Measurements from ENCODE around the gene VTCN1. TPM values are rescaled to one million over a fixed set of nuclear protein-coding genes. Genes with fewer than 3 reads are reported as not detected.
"Not testable (repeated sequence)": the region's sequence is repeated elsewhere in the genome, so short reads cannot be mapped to it uniquely, and the experiment has no call there.

Gene VTCN1
- total RNA-seq: 0.77 TPM
- long read RNA-seq, partial matches to known transcripts: 0 of 2 reads
- long read RNA-seq, other reads (novel, unspliced or antisense): 0 of 2 reads

GRCh38 chr1:117210831-117211261, at the start of gene VTCN1:
Gene VTCN1, minus strand, starts transcription at chr1:117210927. Its CDS starts 72 bp downstream, at chr1:117210855.
- H3K36me3 ChIP-seq: no peaks in the 10 kb centered on the region
- ATAC-seq: peak; percentile 78 to 91
- H3K4me3 ChIP-seq: no peak within 1 kb of the TSS
- peak; percentile 59 for DNase-seq
- intact Hi-C loops (cut with DNase I): no loop called here
- peaks cover 3% of the 10 kb centered on the region for H3K27me3 ChIP-seq (ENCODE audit: low read depth)
- TF ChIP-seq CTCF (IDR thresholded peaks at IDR 0.05): no peak
- no peaks in the 10 kb centered on the region for H3K9me3 ChIP-seq
- H3K27ac ChIP-seq: no peak within 1 kb of the TSS
- no peaks in the 10 kb centered on the region for H3K4me1 ChIP-seq

GRCh38 chr1:117258791-117259190, 48.1 kb upstream of the VTCN1 start:
- no peaks in the 10 kb centered on the region for H3K27me3 ChIP-seq (ENCODE audit: low read depth)

GRCh38 chr1:117258075-117258474, 47.3 kb upstream of the VTCN1 start:
- H3K4me3 ChIP-seq; ATAC-seq; H3K9me3 ChIP-seq; H3K27ac ChIP-seq; DNase-seq; H3K27me3 ChIP-seq (ENCODE audit: low read depth); H3K36me3 ChIP-seq; H3K4me1 ChIP-seq; intact Hi-C loops (cut with DNase I): not testable (repeated sequence)

More at GRCh38 chr1:117258791-117259190, 48.1 kb upstream of the VTCN1 start:
- Histone ChIP-seq H3K4me1 (no peaks in the 10 kb centered on the region), H3K9me3 (no peaks in the 10 kb centered on the region), H3K27ac (no peak overlapping the region), H3K36me3 (no peaks in the 10 kb centered on the region), H3K4me3 (no peak overlapping the region)
- DNase-seq: no peak
- intact Hi-C loops (cut with DNase I): no loop called here
- no peak for ATAC-seq
- no peak for TF ChIP-seq CTCF (IDR thresholded peaks at IDR 0.05)

- intact Hi-C loops (cut with DNase I): no loop called here
- no peaks in the 10 kb centered on the region for H3K36me3 ChIP-seq
- H3K27me3 ChIP-seq (ENCODE audit: low read depth): no peaks in the 10 kb centered on the region
- TF ChIP-seq CTCF (IDR thresholded peaks at IDR 0.05): no peak
- DNase-seq (no peak), ATAC-seq (no peak)
- no peak overlapping the region for H3K4me3 ChIP-seq
- H3K9me3 ChIP-seq: no peaks in the 10 kb centered on the region
- no peak overlapping the region for H3K27ac ChIP-seq
- no peaks in the 10 kb centered on the region for H3K4me1 ChIP-seq
These were observed 46.6 kb upstream of the VTCN1 start for GRCh38 chr1:117257291-117257690.

- Histone ChIP-seq H3K4me3 (no peak overlapping the region), H3K27ac (no peak overlapping the region), H3K36me3 (no peaks in the 10 kb centered on the region), H3K27me3 (ENCODE audit: low read depth) (no peaks in the 10 kb centered on the region), H3K9me3 (no peaks in the 10 kb centered on the region), H3K4me1 (no peaks in the 10 kb centered on the region)
- intact Hi-C loops (cut with DNase I): no loop called here
- no peak for TF ChIP-seq CTCF (IDR thresholded peaks at IDR 0.05)
- no peak for DNase-seq
- ATAC-seq: no peak
These were observed 39.4 kb upstream of the VTCN1 start for GRCh38 chr1:117250061-117250606.

GRCh38 chr1:117244971-117245370, 34.2 kb upstream of the VTCN1 start:
- intact Hi-C loops (cut with DNase I): no loop called here
- no peaks in the 10 kb centered on the region for H3K4me1 ChIP-seq
- no peak for ATAC-seq
- H3K36me3 ChIP-seq: no peaks in the 10 kb centered on the region
- no peak overlapping the region for H3K27ac ChIP-seq
- H3K27me3 ChIP-seq (ENCODE audit: low read depth): no peaks in the 10 kb centered on the region
- no peak for TF ChIP-seq CTCF (IDR thresholded peaks at IDR 0.05)
- no peak overlapping the region for H3K4me3 ChIP-seq
- DNase-seq: no peak
- H3K9me3 ChIP-seq: no peaks in the 10 kb centered on the region

All from lower lobe of right lung (tissue), 2 donors.